Panc1 (cell line): ENCODE measurements around the gene PLD1. TPM values are rescaled to one million over a fixed set of nuclear protein-coding genes. Genes with fewer than 3 reads are reported as not detected.

Experiments used
- ATAC-seq: fragments of 200-7000 bp; cut with Tn5 transposase; 2 replicates; pipeline ENCODE4 v1.9.1; 2020; ENCODE audit warnings: mild to moderate bottlenecking, moderate library complexity
- BruUV-seq: library from RNA; stranded (reverse); fragments of 400-500 nt; replicated peaks from 2 replicates; lab custom pipeline; 2021; lab: Mats Ljungman, UMichigan
- CTCF ChIA-PET: fragments of 300-600 bp; sonication (Branson Sonifier 250); formaldehyde crosslinking; loops from one replicate; lab custom pipeline; 2022; ENCODE audit warnings: antibody characterized with exemption; lab: Charles Lee
- POLR2A ChIA-PET: fragments of 300-600 bp; sonication (Branson Sonifier 250); formaldehyde crosslinking; loops from one replicate; lab custom pipeline; 2022; ENCODE audit warnings: antibody characterized with exemption; lab: Charles Lee
- DNase-seq: peaks from one replicate; pipeline ENCODE4 v3.0.0-alpha.2; 2010; ENCODE audit warnings: low read depth, low spot score
- H3K27ac ChIP-seq: 2 replicates; pipeline ENCODE4 v1.5.1; 2011; ENCODE audit warnings: mild to moderate bottlenecking, low read length, inconsistent platforms
- H3K27me3 ChIP-seq: fragments of 200-500 bp; sonication (Bioruptor generic); 2 replicates; pipeline ENCODE4 v1.6.0; 2014; ENCODE audit warnings: low read length, inconsistent platforms; ENCODE audit not compliant: control insufficient read depth, insufficient read depth
- H3K36me3 ChIP-seq: fragments of 200-500 bp; sonication (Bioruptor generic); 2 replicates; pipeline ENCODE4 v1.5.1; 2014; ENCODE audit warnings: inconsistent platforms, mild to moderate bottlenecking, low read length, moderate library complexity; ENCODE audit not compliant: control insufficient read depth, insufficient read depth
- H3K4me1 ChIP-seq: 2 replicates; pipeline ENCODE4 v1.5.1; 2011; ENCODE audit warnings: inconsistent platforms, mild to moderate bottlenecking, low read length, moderate library complexity; ENCODE audit not compliant: control insufficient read depth, insufficient read depth
- H3K4me3 ChIP-seq, 2 experiments: 2 replicates each; pipeline ENCODE4 v1.5.1; 2011 to 2012; ENCODE audit warnings: low read depth in 2 of 2, low read length in 2 of 2, mild to moderate bottlenecking in 2 of 2, inconsistent platforms in 1 of 2, moderate library complexity in 1 of 2
- H3K9me3 ChIP-seq: fragments of 200-500 bp; sonication (Bioruptor generic); 2 replicates; pipeline ENCODE4 v1.5.1; 2014; ENCODE audit warnings: low read depth, mild to moderate bottlenecking, inconsistent platforms, low read length, moderate library complexity; ENCODE audit not compliant: control insufficient read depth, insufficient read depth
- CTCF ChIP-seq: fragments of 450-650 bp; IDR thresholded peaks from 2 replicates; pipeline ENCODE4 v1.5.1; 2017; ENCODE audit warnings: mild to moderate bottlenecking
- POLR2AphosphoS5 ChIP-seq: IDR thresholded peaks from 2 replicates; pipeline ENCODE4 v1.6.1; 2012; ENCODE audit warnings: mild to moderate bottlenecking, low read depth, low read length, moderate library complexity
- SIN3A ChIP-seq: IDR thresholded peaks from 2 replicates; pipeline ENCODE4 v1.6.1; 2012; ENCODE audit warnings: low read depth, mild to moderate bottlenecking, low read length, moderate library complexity, borderline replicate concordance; ENCODE audit not compliant: insufficient read depth
- TCF7L2 ChIP-seq: IDR thresholded peaks from 2 replicates; pipeline ENCODE4 v1.6.1; 2011; ENCODE audit warnings: mild to moderate bottlenecking, low read depth, low read length, inconsistent platforms
- in situ Hi-C: cut with HindIII; loops from 2 replicates; pipeline ENCODE4 v1.10.0; 2016; ENCODE audit warnings: low sequenced_read_pairs, low pct_unique_long_range_greater_than_20kb
- intact Hi-C: fragments of 100-400 bp; cut with micrococcal nuclease; formaldehyde crosslinking; loops from one replicate; pipeline ENCODE4 v1.10.0; 2022; ENCODE audit not compliant: unreplicated experiment
- total RNA-seq: library from RNA; stranded (reverse); gene quantifications from one replicate; pipeline ENCODE4 v1.2.1, GENCODE V29; 2021; ENCODE audit not compliant: unreplicated experiment
- TF ChIP-seq, protein P1 (sequence below), 2 experiments: IDR thresholded peaks; 2 replicates each; pipeline ENCODE4 v1.6.1; 2011 to 2012; ENCODE audit warnings: low read depth in 2 of 2, control low read depth in 1 of 2, low read length in 1 of 2, mild to moderate bottlenecking in 1 of 2, moderate library complexity in 1 of 2; ENCODE audit not compliant: insufficient read depth in 1 of 2

Gene PLD1
- total RNA-seq, 1 experiment from 2014 or later, result 20.6 TPM

GRCh38 chr3:171846597-171846996 lies 36.3 kb upstream of the PLD1 start:
- H3K4me1 ChIP-seq, result no peaks in the 10 kb centered on the region
- no peak overlapping the region for H3K27ac ChIP-seq
- ChIA-PET POLR2A (no interaction called here), CTCF (no interaction called here)
- H3K27me3 ChIP-seq, result no peaks in the 10 kb centered on the region
- H3K9me3 ChIP-seq, result no peaks in the 10 kb centered on the region
- no peak overlapping the region for H3K4me3 ChIP-seq
- no TSS peak for BruUV-seq
- in situ Hi-C loops, result no loop called here
- ATAC-seq (no peak), DNase-seq (no peak)
- TF ChIP-seq, protein P1, sequence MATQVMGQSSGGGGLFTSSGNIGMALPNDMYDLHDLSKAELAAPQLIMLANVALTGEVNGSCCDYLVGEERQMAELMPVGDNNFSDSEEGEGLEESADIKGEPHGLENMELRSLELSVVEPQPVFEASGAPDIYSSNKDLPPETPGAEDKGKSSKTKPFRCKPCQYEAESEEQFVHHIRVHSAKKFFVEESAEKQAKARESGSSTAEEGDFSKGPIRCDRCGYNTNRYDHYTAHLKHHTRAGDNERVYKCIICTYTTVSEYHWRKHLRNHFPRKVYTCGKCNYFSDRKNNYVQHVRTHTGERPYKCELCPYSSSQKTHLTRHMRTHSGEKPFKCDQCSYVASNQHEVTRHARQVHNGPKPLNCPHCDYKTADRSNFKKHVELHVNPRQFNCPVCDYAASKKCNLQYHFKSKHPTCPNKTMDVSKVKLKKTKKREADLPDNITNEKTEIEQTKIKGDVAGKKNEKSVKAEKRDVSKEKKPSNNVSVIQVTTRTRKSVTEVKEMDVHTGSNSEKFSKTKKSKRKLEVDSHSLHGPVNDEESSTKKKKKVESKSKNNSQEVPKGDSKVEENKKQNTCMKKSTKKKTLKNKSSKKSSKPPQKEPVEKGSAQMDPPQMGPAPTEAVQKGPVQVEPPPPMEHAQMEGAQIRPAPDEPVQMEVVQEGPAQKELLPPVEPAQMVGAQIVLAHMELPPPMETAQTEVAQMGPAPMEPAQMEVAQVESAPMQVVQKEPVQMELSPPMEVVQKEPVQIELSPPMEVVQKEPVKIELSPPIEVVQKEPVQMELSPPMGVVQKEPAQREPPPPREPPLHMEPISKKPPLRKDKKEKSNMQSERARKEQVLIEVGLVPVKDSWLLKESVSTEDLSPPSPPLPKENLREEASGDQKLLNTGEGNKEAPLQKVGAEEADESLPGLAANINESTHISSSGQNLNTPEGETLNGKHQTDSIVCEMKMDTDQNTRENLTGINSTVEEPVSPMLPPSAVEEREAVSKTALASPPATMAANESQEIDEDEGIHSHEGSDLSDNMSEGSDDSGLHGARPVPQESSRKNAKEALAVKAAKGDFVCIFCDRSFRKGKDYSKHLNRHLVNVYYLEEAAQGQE (IDR thresholded peaks at IDR 0.05; ENCODE audit: insufficient read depth in 1 of 2, low read depth in 2 of 2, low read length in 1 of 2), result no peak
- TF ChIP-seq POLR2AphosphoS5, result no peak
- TF ChIP-seq TCF7L2, result no peak
- TF ChIP-seq CTCF, result no peak
- TF ChIP-seq SIN3A, result no peak
- intact Hi-C loops, result no loop called here
- H3K36me3 ChIP-seq, result no peaks in the 10 kb centered on the region

DNA sequence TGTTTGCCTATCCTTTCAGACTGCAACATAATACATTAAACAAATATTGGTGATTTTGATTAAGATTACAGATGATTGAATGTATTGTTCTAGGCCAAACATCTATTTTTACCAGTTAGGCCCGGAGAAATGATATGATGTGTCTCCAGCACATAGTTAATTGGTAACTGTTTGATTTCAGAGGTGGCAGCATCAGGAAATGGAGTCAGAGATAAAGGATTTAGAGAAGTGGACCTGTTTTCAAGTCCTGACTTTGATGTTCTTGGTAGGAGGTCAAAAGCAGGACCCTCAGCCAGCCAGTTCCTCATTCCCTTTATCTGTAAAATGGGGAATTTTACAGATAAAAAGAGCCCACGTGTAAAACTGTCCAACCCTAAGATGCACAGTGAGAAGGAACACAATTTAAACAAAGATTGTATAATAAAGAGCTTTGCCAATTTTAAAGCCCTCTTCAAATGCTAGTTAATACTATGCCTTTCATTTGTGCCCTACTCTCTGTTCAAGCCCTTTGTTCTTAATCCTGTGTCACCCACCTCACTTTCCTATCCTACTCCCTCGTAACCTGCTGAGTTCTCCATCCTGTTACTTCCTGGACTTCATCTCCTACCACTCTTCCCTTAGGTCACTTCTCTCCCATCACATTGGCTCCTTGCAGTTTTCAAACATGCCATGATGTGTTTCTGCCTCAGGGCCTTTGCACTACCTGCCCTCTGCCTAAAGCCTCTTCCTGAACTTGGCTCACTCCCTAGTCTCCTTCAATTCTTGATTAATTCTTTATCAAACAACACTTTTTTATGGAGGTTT lies 35.4 kb upstream of the PLD1 start:
- Histone ChIP-seq H3K9me3 (no peaks in the 10 kb centered on the region), H3K36me3 (no peaks in the 10 kb centered on the region), H3K4me3 (no peak overlapping the region), H3K4me1 (no peaks in the 10 kb centered on the region), H3K27me3 (no peaks in the 10 kb centered on the region), H3K27ac (no peak overlapping the region)
- no TSS peak for BruUV-seq
- TF ChIP-seq, protein P1 (IDR thresholded peaks at IDR 0.05; ENCODE audit: insufficient read depth in 1 of 2, low read depth in 2 of 2, low read length in 1 of 2), result no peak
- no peak for TF ChIP-seq SIN3A
- no peak for TF ChIP-seq CTCF
- POLR2A ChIA-PET, result no interaction called here
- in situ Hi-C loops (no loop called here), intact Hi-C loops (no loop called here)
- ATAC-seq (no peak), DNase-seq (no peak)
- CTCF ChIA-PET, result no interaction called here
